Activated T-helper 17 cell treated with anti-CD3 and anti-CD28 coated beads, Interleukin-2, amount 50 U/mL, for 72 hours (primary cell): ENCODE measurements around the gene C17orf67. TPM values are rescaled to one million over a fixed set of nuclear protein-coding genes. Genes with fewer than 3 reads are reported as not detected.
A peak's percentile ranks its signal among the peaks of the same experiment; 100 is the strongest.

Source experiments
- ATAC-seq: fragments of 150-1000 bp; cut with Tn5 transposase; replicated peaks from 2 replicates; pipeline ENCODE4 v1.10.0; 2021; ENCODE audit warnings: mild to moderate bottlenecking, moderate library complexity
- H3K27ac Mint-ChIP-seq: one replicate; pipeline ENCODE4 v1.8.0; 2022; ENCODE audit warnings: mixed read lengths
- H3K27me3 Mint-ChIP-seq: one replicate; pipeline ENCODE4 v1.8.0; 2022; ENCODE audit warnings: mixed read lengths
- H3K36me3 Mint-ChIP-seq: one replicate; pipeline ENCODE4 v1.8.0; 2022; ENCODE audit warnings: low read depth, mild to moderate bottlenecking, mixed read lengths
- H3K4me1 Mint-ChIP-seq: one replicate; pipeline ENCODE4 v1.8.0; 2022; ENCODE audit warnings: mixed read lengths
- H3K4me3 Mint-ChIP-seq: one replicate; pipeline ENCODE4 v1.8.0; 2022; ENCODE audit warnings: mild to moderate bottlenecking, mixed read lengths
- H3K9me3 Mint-ChIP-seq: one replicate; pipeline ENCODE4 v1.8.0; 2022; ENCODE audit warnings: mixed read lengths
- total RNA-seq, 2 donors: library from RNA; stranded (reverse); gene quantifications; one replicate each; pipeline ENCODE4 v1.2.3, GENCODE V29; 2022

Gene C17orf67
- total RNA-seq, 2 donors from 2014 or later, result 5.0 to 5.6 TPM

DNA sequence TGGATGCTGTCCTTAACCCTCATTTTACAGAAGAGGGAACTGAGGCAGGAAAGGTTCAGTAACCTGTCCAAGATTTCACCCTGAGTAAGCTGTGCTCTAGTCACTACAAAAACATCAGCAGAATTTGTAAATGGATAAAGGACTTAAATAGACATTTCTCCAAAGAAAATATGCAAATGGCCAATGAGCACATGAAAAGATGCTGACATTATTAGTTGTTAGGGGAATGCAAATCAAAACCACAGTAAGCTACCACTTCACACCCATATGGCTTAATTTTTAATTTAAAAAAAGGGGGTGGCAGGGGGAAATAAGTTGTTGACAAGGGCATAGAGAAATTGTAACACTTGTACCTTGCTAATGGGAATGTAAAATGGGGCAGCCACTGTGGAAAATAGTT lies 51.4 kb downstream of the C17orf67 start:
- peaks cover 8% of the 10 kb centered on the region for H3K36me3 Mint-ChIP-seq
- peaks cover 4% of the 10 kb centered on the region for H3K27me3 Mint-ChIP-seq

DNA sequence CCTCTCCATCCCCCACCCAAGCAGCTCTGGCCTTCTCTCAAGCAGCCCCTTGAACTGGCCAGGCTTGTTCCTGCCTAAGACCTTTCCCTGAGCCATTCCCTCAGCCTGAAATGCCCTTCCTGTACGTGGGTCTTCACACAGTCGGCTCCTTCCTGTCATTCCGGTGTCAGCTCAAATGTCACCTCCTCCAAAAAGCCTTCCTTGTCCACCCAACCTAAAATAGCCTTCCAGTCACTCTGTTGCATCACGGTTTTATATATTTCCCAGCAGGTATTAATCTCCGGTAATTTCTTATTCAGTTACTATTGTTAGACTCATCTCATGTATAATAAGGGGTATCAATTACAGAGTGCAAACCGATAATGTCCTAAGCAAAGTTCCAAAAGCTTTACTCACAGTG lies 51.8 kb downstream of the C17orf67 start:
- Mint-ChIP-seq H3K4me1 (peaks cover 21% of the 10 kb centered on the region), H3K27me3 (peaks cover 4% of the 10 kb centered on the region), H3K27ac (no peak overlapping the region), H3K9me3 (no peaks in the 10 kb centered on the region), H3K36me3 (peaks cover 4% of the 10 kb centered on the region), H3K4me3 (peak overlapping the region; percentile 9)
- no peak for ATAC-seq

More for the DNA sequence above, 51.4 kb downstream of the C17orf67 start:
- peak overlapping the region; percentile 9 for H3K4me3 Mint-ChIP-seq
- no peak for ATAC-seq
- H3K27ac Mint-ChIP-seq, result no peak overlapping the region
- H3K9me3 Mint-ChIP-seq, result peaks cover 3% of the 10 kb centered on the region
- H3K4me1 Mint-ChIP-seq, result peaks cover 26% of the 10 kb centered on the region

DNA sequence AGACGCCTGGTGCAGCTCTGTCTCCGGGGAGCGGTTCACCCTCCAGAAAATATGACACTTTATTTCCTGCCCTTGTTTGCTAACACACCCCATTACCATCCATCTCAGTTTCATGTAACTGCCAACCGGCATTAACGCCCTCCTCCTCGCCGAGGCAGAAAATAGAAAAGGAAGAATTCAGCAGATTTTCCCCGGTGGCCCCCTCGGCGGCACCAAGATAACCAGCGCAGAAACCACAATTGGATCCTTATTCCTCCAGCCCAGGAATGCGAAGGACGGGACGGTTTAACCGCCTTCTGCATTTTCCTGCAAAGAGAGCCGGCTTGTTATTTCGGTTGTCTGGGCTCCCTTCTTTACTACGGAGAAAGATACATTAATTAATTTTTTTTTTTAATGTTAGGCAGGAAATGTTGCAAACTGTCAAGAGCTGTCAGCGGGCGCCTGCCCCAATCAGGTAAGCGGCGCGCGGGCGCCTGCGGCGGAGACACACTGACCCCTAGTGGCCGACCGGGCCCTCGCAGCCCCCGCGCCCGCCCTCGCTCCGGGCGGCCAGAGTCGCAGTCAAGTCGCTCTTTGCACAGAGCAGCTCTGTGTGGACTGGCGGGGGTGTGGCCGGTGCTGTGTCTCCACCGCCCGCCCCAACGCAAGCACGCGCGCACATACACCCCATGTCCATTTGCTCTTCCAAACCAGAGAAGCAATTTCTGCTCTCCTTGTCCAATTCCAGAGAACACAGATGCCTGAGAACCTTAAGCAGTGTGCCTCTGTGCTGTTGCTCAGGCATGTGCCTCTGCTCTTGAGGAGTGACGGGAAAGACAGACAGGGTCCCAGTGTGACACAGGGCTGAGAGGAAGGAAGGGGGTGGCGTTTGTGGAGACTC lies 53.6 kb downstream of the C17orf67 start:
- H3K4me1 Mint-ChIP-seq, result peaks cover 7% of the 10 kb centered on the region
- no peaks in the 10 kb centered on the region for H3K36me3 Mint-ChIP-seq
- H3K27me3 Mint-ChIP-seq, result peaks cover 4% of the 10 kb centered on the region
- peak; percentile 91 for ATAC-seq
- no peaks in the 10 kb centered on the region for H3K9me3 Mint-ChIP-seq
- H3K27ac Mint-ChIP-seq, result peak overlapping the region; percentile 93
- H3K4me3 Mint-ChIP-seq, result peak overlapping the region; percentile 89

DNA sequence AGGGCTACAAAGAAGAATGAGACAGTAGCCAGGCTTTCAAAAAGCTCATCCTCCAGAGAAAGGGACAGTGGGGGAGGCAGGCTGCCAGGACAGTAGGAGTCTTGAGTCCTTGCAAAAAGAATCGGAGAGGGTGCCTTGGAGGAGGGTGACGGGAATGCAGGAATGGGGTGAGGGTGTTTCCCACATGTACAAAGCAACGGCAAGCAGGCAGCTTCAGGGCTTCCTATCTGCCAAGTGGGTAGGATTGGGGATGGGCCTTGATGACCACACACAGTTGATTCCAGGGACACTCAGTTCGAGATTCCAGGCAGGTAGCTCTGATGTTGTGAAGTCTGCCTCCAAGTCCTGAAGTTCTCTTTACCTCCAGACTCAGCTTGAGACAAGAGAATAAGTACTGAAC lies 54.4 kb downstream of the C17orf67 start:
- H3K4me1 Mint-ChIP-seq, result peaks cover 4% of the 10 kb centered on the region
- no peaks in the 10 kb centered on the region for H3K9me3 Mint-ChIP-seq
- no peak for ATAC-seq
- H3K27ac Mint-ChIP-seq, result peak overlapping the region; percentile 93
- H3K4me3 Mint-ChIP-seq, result peak overlapping the region; percentile 89
- no peaks in the 10 kb centered on the region for H3K36me3 Mint-ChIP-seq
- H3K27me3 Mint-ChIP-seq, result peaks cover 4% of the 10 kb centered on the region

DNA sequence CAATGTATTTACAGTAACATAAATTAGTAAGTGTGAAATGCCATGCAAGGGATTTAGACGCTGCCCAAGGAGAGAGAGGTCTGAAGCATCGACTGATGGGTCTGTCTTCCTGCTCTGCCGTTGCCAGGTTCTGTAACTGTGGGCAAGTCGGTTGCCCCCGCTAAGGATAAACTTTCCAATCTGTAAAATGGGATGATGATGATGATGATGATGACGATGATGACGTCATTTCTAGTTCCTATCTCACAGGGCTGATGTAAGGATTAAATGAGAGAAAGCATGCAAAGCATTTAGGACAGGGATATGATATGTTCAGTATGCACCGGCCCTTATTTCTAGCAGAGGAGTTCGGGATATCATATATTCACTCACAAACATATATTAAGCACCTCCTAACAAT lies 54.8 kb downstream of the C17orf67 start:
- H3K27me3 Mint-ChIP-seq, result peaks cover 4% of the 10 kb centered on the region
- H3K27ac Mint-ChIP-seq, result peak overlapping the region; percentile 93
- no peak for ATAC-seq
- no peaks in the 10 kb centered on the region for H3K36me3 Mint-ChIP-seq
- peak overlapping the region; percentile 89 for H3K4me3 Mint-ChIP-seq
- peaks cover 4% of the 10 kb centered on the region for H3K4me1 Mint-ChIP-seq
- no peaks in the 10 kb centered on the region for H3K9me3 Mint-ChIP-seq

DNA sequence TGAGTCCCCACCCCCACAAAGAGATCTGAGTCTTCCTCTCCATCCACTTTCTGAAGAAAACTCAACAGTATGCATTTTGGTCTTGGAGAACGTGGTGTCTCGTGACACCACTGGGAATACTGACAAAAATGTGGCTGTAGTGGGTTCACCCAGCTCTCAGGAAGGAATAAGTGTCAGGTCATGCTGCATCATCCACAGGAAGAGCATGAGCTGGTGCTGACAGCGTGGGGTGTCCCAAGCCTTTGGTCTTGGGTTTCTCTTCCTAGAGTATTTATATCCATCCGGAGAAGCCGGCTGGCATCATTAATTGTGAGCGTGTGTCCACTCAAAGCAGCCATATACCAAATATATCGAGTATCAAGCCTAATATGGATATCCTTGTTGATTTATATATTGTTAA lies 55.9 kb downstream of the C17orf67 start:
- Mint-ChIP-seq H3K4me1 (peaks cover 2% of the 10 kb centered on the region), H3K27ac (peak overlapping the region; percentile 5), H3K36me3 (no peaks in the 10 kb centered on the region), H3K27me3 (peaks cover 4% of the 10 kb centered on the region), H3K9me3 (no peaks in the 10 kb centered on the region), H3K4me3 (no peak overlapping the region)
- no peak for ATAC-seq

DNA sequence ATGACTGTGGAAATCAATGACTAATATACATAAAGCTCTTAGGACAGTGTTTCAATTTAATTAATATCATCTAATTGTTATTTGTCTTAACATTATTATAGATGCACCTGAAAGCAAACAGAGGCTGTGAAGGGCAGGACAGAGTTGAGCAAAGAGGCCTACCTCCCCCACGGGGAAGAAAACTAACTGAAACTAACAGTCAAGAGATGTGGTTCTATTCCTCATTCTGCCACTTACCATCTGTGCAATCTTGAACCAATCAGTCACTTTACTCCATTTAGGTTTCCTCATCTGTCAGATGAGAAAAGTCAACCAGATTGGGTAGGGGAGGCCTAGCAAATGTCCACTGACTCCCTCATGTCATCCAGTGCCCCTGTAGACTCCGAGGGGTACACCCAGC lies 59.1 kb downstream of the C17orf67 start:
- no peak for ATAC-seq
- Mint-ChIP-seq H3K9me3 (no peaks in the 10 kb centered on the region), H3K27me3 (no peaks in the 10 kb centered on the region), H3K36me3 (no peaks in the 10 kb centered on the region), H3K27ac (no peak overlapping the region), H3K4me1 (no peaks in the 10 kb centered on the region), H3K4me3 (no peak overlapping the region)

DNA sequence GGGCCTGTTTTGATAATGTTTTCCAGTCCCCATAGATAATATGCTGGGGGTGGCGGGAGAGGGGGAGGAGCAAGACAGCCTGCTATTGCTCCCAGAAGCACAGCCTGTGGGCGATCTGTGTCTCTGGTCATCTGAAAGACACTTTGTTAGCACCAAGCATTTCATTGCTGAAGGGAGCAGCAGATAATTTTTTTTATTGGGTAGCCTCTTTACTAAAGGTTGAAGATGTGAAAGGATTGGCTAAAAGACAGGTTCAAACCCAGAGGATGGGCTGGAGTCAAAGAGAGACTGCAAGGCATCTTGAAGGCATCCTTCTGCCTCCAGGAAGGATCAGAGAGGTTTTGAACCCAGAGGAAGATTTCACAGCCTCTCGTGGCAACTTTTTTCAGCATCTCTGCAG lies 60.6 kb downstream of the C17orf67 start:
- Mint-ChIP-seq H3K9me3 (no peaks in the 10 kb centered on the region), H3K4me1 (no peaks in the 10 kb centered on the region), H3K27me3 (no peaks in the 10 kb centered on the region), H3K36me3 (no peaks in the 10 kb centered on the region), H3K27ac (no peak overlapping the region), H3K4me3 (no peak overlapping the region)
- no peak for ATAC-seq

DNA sequence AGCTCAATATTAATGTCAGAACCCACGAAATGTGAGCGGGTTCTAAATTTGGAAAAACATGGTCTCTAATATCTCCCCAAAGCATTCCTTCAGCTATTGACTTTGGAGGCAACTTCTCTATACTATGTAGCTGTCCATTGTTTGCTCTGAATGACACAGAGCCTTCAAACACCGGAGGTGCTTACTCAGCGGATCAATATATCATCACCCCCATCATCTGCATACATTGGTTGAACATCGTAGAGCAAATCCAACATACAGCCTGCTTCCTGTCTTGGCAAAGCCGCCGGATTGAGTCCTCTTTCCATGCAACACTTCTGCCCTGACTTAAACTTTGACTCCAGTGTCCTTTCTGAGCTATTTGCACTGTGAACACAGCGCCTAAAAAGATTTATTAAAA lies 61.3 kb downstream of the C17orf67 start:
- no peaks in the 10 kb centered on the region for H3K9me3 Mint-ChIP-seq
- H3K4me3 Mint-ChIP-seq, result no peak overlapping the region
- no peak for ATAC-seq
- no peaks in the 10 kb centered on the region for H3K4me1 Mint-ChIP-seq
- no peaks in the 10 kb centered on the region for H3K27me3 Mint-ChIP-seq
- no peak overlapping the region for H3K27ac Mint-ChIP-seq
- H3K36me3 Mint-ChIP-seq, result no peaks in the 10 kb centered on the region

DNA sequence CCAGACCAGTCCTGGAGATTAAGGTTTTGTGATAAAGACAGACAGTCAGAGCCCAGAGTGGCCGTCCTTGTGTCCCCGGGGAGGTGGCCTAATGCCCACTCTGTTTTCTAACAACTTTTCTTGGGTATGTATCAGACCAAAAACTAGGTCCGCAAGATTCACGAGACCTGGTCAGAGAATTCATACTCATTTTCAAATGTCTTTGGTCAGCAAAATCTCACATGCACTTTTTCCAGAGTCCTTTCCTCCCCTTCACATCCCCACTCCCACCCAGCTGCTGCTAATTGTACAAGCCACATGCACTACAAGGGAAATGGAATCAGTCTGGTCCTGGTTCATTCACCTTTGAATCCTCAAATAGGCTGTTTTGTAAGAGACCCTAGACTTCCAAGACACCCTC lies 61.7 kb downstream of the C17orf67 start:
- no peaks in the 10 kb centered on the region for H3K27me3 Mint-ChIP-seq
- no peaks in the 10 kb centered on the region for H3K36me3 Mint-ChIP-seq
- no peak overlapping the region for H3K27ac Mint-ChIP-seq
- H3K9me3 Mint-ChIP-seq, result no peaks in the 10 kb centered on the region
- no peaks in the 10 kb centered on the region for H3K4me1 Mint-ChIP-seq
- H3K4me3 Mint-ChIP-seq, result no peak overlapping the region
- ATAC-seq, result no peak

DNA sequence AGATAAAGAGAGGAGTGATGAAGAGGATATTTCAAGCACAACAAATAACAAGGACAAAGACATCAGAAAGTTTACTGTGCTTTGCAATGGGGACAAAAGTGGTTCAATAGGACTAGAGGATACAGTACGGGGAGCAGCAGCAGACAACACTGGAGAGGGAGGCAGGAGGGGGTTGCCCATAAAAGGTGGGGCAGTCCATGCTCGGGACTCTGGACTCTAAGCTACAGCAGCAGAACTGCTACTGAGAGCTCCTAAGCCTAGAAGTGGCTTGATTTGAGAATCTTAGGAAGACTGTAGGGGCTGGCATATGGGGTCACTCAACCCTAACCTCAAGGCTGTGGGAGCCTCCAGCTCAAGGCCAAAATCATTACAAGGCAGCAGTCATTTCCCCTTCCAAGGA lies 62.2 kb downstream of the C17orf67 start:
- H3K27me3 Mint-ChIP-seq, result no peaks in the 10 kb centered on the region
- ATAC-seq, result no peak
- no peaks in the 10 kb centered on the region for H3K9me3 Mint-ChIP-seq
- no peaks in the 10 kb centered on the region for H3K36me3 Mint-ChIP-seq
- no peak overlapping the region for H3K4me3 Mint-ChIP-seq
- H3K27ac Mint-ChIP-seq, result no peak overlapping the region
- no peaks in the 10 kb centered on the region for H3K4me1 Mint-ChIP-seq

DNA sequence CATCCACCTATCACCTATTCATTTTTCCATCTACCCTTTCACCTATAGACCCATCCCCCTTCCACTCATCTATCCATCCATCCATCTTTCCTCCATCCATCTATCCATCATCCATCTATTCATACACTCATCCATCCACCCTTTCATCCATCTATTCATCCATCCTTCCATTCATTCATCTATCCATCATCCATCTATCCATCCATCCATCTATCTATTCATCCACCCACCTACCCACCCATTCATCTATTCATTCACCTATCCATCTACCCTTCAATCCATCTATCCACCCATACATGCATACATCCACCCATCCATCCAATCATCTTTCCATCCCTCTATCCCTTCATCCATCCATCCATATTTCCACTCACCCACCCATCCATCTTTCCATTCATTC lies 63.3 kb downstream of the C17orf67 start:
- H3K4me3 Mint-ChIP-seq, result no peak overlapping the region
- H3K27me3 Mint-ChIP-seq, result peaks cover 4% of the 10 kb centered on the region
- ATAC-seq, result no peak
- H3K27ac Mint-ChIP-seq, result no peak overlapping the region
- H3K4me1 Mint-ChIP-seq, result no peaks in the 10 kb centered on the region
- H3K36me3 Mint-ChIP-seq, result no peaks in the 10 kb centered on the region
- H3K9me3 Mint-ChIP-seq, result no peaks in the 10 kb centered on the region

DNA sequence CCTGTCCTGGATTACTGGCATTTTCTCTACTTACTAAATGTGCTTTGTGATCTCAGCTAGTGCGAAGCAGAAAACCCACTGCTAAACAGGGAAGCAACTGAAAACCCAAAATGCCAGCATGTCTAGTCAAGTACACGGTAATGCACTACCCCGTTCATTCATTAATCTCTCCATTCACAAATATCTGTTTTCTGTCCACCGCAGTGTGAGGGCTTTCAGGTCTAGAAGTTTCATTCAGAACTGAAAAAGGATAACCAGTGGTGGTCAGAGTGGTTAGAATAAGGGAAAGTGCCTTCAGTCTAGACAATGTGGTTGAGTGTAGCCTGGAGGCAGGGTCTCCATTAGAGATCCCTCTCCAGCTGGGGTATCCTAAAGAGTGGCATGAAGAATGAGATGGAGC lies 68.3 kb downstream of the C17orf67 start:
- no peak for ATAC-seq
- H3K27ac Mint-ChIP-seq, result no peak overlapping the region
- no peaks in the 10 kb centered on the region for H3K36me3 Mint-ChIP-seq
- H3K4me1 Mint-ChIP-seq, result no peaks in the 10 kb centered on the region
- no peaks in the 10 kb centered on the region for H3K9me3 Mint-ChIP-seq
- H3K27me3 Mint-ChIP-seq, result peaks cover 5% of the 10 kb centered on the region
- no peak overlapping the region for H3K4me3 Mint-ChIP-seq

DNA sequence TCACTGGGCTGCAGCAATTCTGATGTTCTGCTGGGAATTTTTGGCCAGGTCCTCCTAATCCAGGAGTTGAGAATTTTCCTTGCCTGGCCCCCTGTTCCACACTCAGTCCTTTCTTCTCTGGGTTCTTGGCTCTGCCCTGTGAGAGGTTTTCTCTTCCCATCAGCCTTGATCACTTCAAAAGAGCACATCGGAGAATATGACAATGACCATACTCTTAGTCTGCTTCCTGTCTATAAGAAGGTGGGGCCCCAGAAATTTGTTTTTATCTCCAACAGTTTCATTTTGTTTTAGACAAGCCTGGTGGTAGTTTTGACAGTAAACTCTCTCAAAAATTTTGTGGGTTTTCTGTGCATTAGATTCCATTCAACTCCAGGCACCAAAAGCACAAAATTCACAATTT lies 70.7 kb downstream of the C17orf67 start:
- H3K27ac Mint-ChIP-seq, result no peak overlapping the region
- ATAC-seq, result peak; percentile 56
- peaks cover 6% of the 10 kb centered on the region for H3K27me3 Mint-ChIP-seq
- H3K9me3 Mint-ChIP-seq, result no peaks in the 10 kb centered on the region
- H3K4me3 Mint-ChIP-seq, result no peak overlapping the region
- H3K36me3 Mint-ChIP-seq, result no peaks in the 10 kb centered on the region
- no peaks in the 10 kb centered on the region for H3K4me1 Mint-ChIP-seq

DNA sequence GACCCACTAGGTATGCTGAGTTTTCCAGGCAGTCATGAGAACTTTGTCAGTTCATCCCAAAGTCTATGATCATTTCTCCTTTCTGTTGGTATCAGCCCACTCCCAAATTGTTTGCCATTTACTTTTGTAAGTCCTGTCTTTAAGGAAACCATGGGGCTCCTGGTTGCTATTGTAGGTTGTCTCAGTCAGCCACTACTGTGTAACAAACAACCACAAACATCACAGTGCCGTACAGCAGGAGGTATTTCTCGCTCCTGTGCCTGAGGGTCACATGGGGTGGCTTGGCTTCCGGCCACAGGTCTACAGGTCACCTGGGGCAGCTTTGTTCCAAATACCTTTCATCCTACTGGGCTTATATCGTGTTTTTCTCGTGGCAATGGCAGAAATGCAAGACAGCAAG lies 71.6 kb downstream of the C17orf67 start:
- no peak for ATAC-seq
- Mint-ChIP-seq H3K4me3 (no peak overlapping the region), H3K4me1 (no peaks in the 10 kb centered on the region), H3K27ac (no peak overlapping the region), H3K36me3 (no peaks in the 10 kb centered on the region), H3K27me3 (peaks cover 12% of the 10 kb centered on the region), H3K9me3 (no peaks in the 10 kb centered on the region)
